K562 (cell line): Measurements from ENCODE around the gene TDRD9. TPM values are rescaled to one million over a fixed set of nuclear protein-coding genes. Genes with fewer than 3 reads are reported as not detected.

Experiments
- ATAC-seq: fragments of 200-7000 bp; cut with Tn5 transposase; 3 replicates; pipeline ENCODE4 v1.9.1; 2020; ENCODE audit warnings: moderate library complexity
- BruUV-seq: library from RNA; stranded (reverse); fragments of 400-500 nt; replicated peaks from 2 replicates; lab custom pipeline; 2021; lab: Mats Ljungman, UMichigan
- CTCF ChIA-PET: fragments of 300-600 bp; formaldehyde crosslinking; extraction: SDS; loops from one replicate; lab custom pipeline; 2021; ENCODE audit warnings: low intra/inter-chr PET ratio; lab: Yijun Ruan, JAX
- POLR2A ChIA-PET: fragments of 300-600, 350-650 bp; sonication (Branson Sonifier 250); formaldehyde crosslinking; extraction: SDS; loops from one replicate; lab custom pipeline; 2021; ENCODE audit warnings: antibody characterized with exemption, inconsistent platforms; lab: Yijun Ruan, JAX
- DNase-seq, 4 experiments: peaks; one replicate each; pipeline versions ENCODE4 v3.0.0 to v3.0.0-alpha.2; 2011 to 2018; ENCODE audit warnings: low spot score in 3 of 4, mixed read lengths in 3 of 4; ENCODE audit errors: extremely low read depth in 1 of 4
- FAIRE-seq: peaks from 2 replicates; lab custom pipeline; 2011; peaks lifted over from hg19 to GRCh38; lab: Jason Lieb, UNC
- H2AFZ ChIP-seq: 2 replicates; pipeline ENCODE4 v1.6.0; 2011; ENCODE audit warnings: low read depth, low read length, control low read depth, inconsistent platforms
- H3K27ac ChIP-seq: fragments of 200-600 bp; 3 replicates; pipeline ENCODE4 v1.8.0; 2011; ENCODE audit warnings: low read depth, mild to moderate bottlenecking, control low read depth, inconsistent platforms, low read length, moderate library complexity, mixed read lengths; ENCODE audit errors: extremely low read depth
- H3K27me3 ChIP-seq, 2 experiments: fragments of 300-600 bp in 1 of 2; 2 replicates in 1 of 2; 3 replicates in 1 of 2; pipeline versions ENCODE4 v1.6.0 to v1.8.0; 2011; ENCODE audit warnings: inconsistent platforms in 2 of 2, low read length in 2 of 2, mild to moderate bottlenecking in 1 of 2, mixed read lengths in 1 of 2, moderate library complexity in 1 of 2; ENCODE audit not compliant: control insufficient read depth in 2 of 2, insufficient read depth in 2 of 2
- H3K36me3 ChIP-seq: fragments of 300-600 bp; 3 replicates; pipeline ENCODE4 v1.8.0; 2011; ENCODE audit warnings: mild to moderate bottlenecking, low read length, inconsistent platforms; ENCODE audit not compliant: control insufficient read depth, insufficient read depth
- H3K4me1 ChIP-seq, 2 experiments: fragments of 200-600 bp in 1 of 2; replicated peaks in 1 of 2; 2 replicates in 1 of 2; 3 replicates in 1 of 2; pipeline versions ENCODE4 v1.5.1 to v1.8.0; 2011; ENCODE audit warnings: inconsistent platforms in 2 of 2, low read length in 2 of 2, mild to moderate bottlenecking in 1 of 2, mixed read lengths in 1 of 2, moderate library complexity in 1 of 2; ENCODE audit not compliant: control insufficient read depth in 2 of 2, insufficient read depth in 2 of 2
- H3K4me2 ChIP-seq: 2 replicates; pipeline ENCODE4 v1.6.1; 2011; ENCODE audit warnings: low read length, control low read depth, inconsistent platforms, mixed read lengths; ENCODE audit not compliant: insufficient read depth
- H3K4me3 ChIP-seq: fragments of 200-600 bp; sonication (generic), shearing (Covaris generic); 2 replicates; pipeline ENCODE4 v1.5.1; 2016; ENCODE audit warnings: control low read depth, inconsistent platforms
- H3K79me2 ChIP-seq: fragments of 200-600 bp; 3 replicates; pipeline ENCODE4 v1.8.0; 2011; ENCODE audit warnings: low read length, inconsistent platforms; ENCODE audit not compliant: control insufficient read depth, insufficient read depth
- H3K9ac ChIP-seq, 2 experiments: 2 replicates each; pipeline versions ENCODE4 v1.6.0 to v1.6.1; 2011; ENCODE audit warnings: low read depth in 2 of 2, low read length in 2 of 2, control low read depth in 1 of 2, inconsistent platforms in 1 of 2, mild to moderate bottlenecking in 1 of 2, mixed read lengths in 1 of 2; ENCODE audit not compliant: insufficient read depth in 1 of 2
- H3K9me1 ChIP-seq: one replicate; pipeline ENCODE4 v1.6.0; 2011; ENCODE audit warnings: inconsistent platforms, mild to moderate bottlenecking, low read length, moderate library complexity; ENCODE audit not compliant: control insufficient read depth, insufficient read depth
- H3K9me3 ChIP-seq: replicated peaks from 2 replicates; pipeline ENCODE4 v1.5.1; 2011; ENCODE audit warnings: low read depth, low read length, inconsistent platforms; ENCODE audit not compliant: control insufficient read depth, insufficient read depth
- H4K20me1 ChIP-seq: replicated peaks from 2 replicates; pipeline ENCODE4 v1.6.1; 2011; ENCODE audit warnings: low read length, inconsistent platforms, mixed read lengths; ENCODE audit not compliant: control insufficient read depth, insufficient read depth
- E2F4 ChIP-seq: sonication (generic); formaldehyde crosslinking; IDR thresholded peaks from 2 replicates; pipeline ENCODE4 v1.8.0; 2022; ENCODE audit warnings: mild to moderate bottlenecking, low read depth, missing genetic modification reagents
- HDAC6 ChIP-seq: IDR thresholded peaks from 2 replicates; pipeline ENCODE4 v1.6.1; 2012; ENCODE audit warnings: low read depth, mild to moderate bottlenecking, control low read depth, inconsistent platforms, low read length, moderate library complexity
- PKNOX1 ChIP-seq: fragments of 450-650 bp; IDR thresholded peaks from 2 replicates; pipeline ENCODE4 v1.6.1; 2016
- RAD51 ChIP-seq: fragments of 450-650 bp; IDR thresholded peaks from 2 replicates; pipeline ENCODE4 v1.7.1; 2016; ENCODE audit warnings: low read depth, mild to moderate bottlenecking, borderline replicate concordance
- REST ChIP-seq, 2 experiments: fragments of 450-650 bp; formaldehyde crosslinking in 1 of 2; IDR thresholded peaks; 2 replicates each; pipeline versions ENCODE4 v1.4.0 to v1.6.1; 2014 to 2020; ENCODE audit warnings: mild to moderate bottlenecking in 2 of 2, borderline replicate concordance in 1 of 2, low read depth in 1 of 2
- SIN3A ChIP-seq, 2 experiments: fragments of 150-350 bp in 1 of 2; IDR thresholded peaks; 2 replicates each; pipeline ENCODE4 v1.6.1; 2011 to 2016; ENCODE audit warnings: borderline replicate concordance in 2 of 2, low read depth in 2 of 2, low read length in 2 of 2, mild to moderate bottlenecking in 2 of 2, moderate library complexity in 2 of 2; ENCODE audit not compliant: control insufficient read depth in 1 of 2
- TCFL5 ChIP-seq: fragments of 250-450 bp; sonication (Bioruptor Pico); conservative IDR thresholded peaks from 2 replicates; pipeline ENCODE4 v1.6.1; 2021; ENCODE audit warnings: mild to moderate bottlenecking, moderate library complexity, matching md5 sums
- ZNF263 ChIP-seq: sonication (generic); formaldehyde crosslinking; IDR thresholded peaks from 2 replicates; pipeline ENCODE4 v1.8.0; 2022; ENCODE audit warnings: mild to moderate bottlenecking, missing genetic modification reagents, borderline replicate concordance
- WGBS: fragments of 100-300 bp; shearing (Covaris generic); methylation state at CpG from one replicate; pipeline ENCODE4 v1.1.6; 2016; ENCODE audit warnings: low coverage, mixed read lengths; ENCODE audit not compliant: insufficient coverage; ENCODE audit errors: missing lambda C conversion rate; 5-methylcytosine and 5-hydroxymethylcytosine counted together
- in situ Hi-C: fragments of 300-500 bp; cut with MboI; formaldehyde crosslinking; loops from 4 replicates; pipeline ENCODE4 v1.15.0; 2018; ENCODE audit warnings: inconsistent platforms, mixed read lengths
- intact Hi-C: fragments of 100-400 bp; cut with micrococcal nuclease; formaldehyde crosslinking; loops from 2 replicates; pipeline ENCODE4 v1.14.2; 2022
- polyA plus RNA-seq, 8 experiments: library from polyadenylated mRNA; depleted of rRNA in 4 of 8; stranded (reverse) in 5 of 8; unstranded in 3 of 8; fragments of >200 nt; fragmentation: Nextera tagmentation in 2 of 8; fragmentation: Illumina TruSeq in 1 of 8; extraction: Ambion mirVana in 2 of 8; extraction: Trizol in 1 of 8; gene quantifications; 2 replicates each; pipeline versions ENCODE4 v1.2.1 to v1.2.3, GENCODE V29; 2011 to 2014; ENCODE audit warnings: inconsistent platforms in 1 of 8, missing spikeins in 1 of 8
- total RNA-seq, 7 experiments: library from RNA; depleted of rRNA in 6 of 7; stranded (reverse); fragments of >200 nt in 6 of 7; fragmentation: Illumina TruSeq in 2 of 7; extraction: Trizol in 2 of 7; gene quantifications; 2 replicates each; pipeline versions ENCODE4 v1.2.1 to v1.2.3, GENCODE V29; 2011 to 2021; ENCODE audit warnings: low replicate concordance in 1 of 7

The TDRD9 gene
- total and polyA plus RNA-seq, 9 of the 15 experiments (the other 6 are each of a cell fraction or from before 2014, with no cell fraction given) = 0.04 to 0.14 (median 0.04) TPM; not detected in 5

- no peak for TF ChIP-seq E2F4
- no peak for TF ChIP-seq HDAC6
Observed at GRCh38 chr14:103886304-103887169, 41.7 kb upstream of the TDRD9 start (continued).

GRCh38 chr14:103887170-103887501 lies 41.1 kb upstream of the TDRD9 start:
- ATAC-seq (no peak), FAIRE-seq (no peak), DNase-seq (no peak)
- Histone ChIP-seq H3K4me2 (no peak overlapping the region), H3K36me3 (no peaks in the 10 kb centered on the region), H3K27ac (no peak overlapping the region), H3K9ac (no peak overlapping the region), H3K4me3 (no peak overlapping the region), H3K27me3 (peaks cover 0 to 24% of the 10 kb centered on the region in 2 experiments; a peak in 2 of 5 replicates), H2AFZ (no peak overlapping the region), H4K20me1 (no peaks in the 10 kb centered on the region; the same call in 1 of the 2 replicates), H3K9me1 (no peaks in the 10 kb centered on the region), H3K9me3 (no peaks in the 10 kb centered on the region), H3K79me2 (no peaks in the 10 kb centered on the region), H3K4me1 (peaks cover 4 to 43% of the 10 kb centered on the region in 2 experiments; a peak in 4 of 5 replicates)
- POLR2A ChIA-PET = no interaction called here
- in situ Hi-C loops (no loop called here), intact Hi-C loops (no loop called here)
- CTCF ChIA-PET = no interaction called here
- no CpG with 5 or more reads among the region's 6 CpGs for WGBS
- BruUV-seq = no TSS peak
- TF ChIP-seq SIN3A (IDR thresholded peaks at IDR 0.05; ENCODE audit: borderline replicate concordance in 2 of 2, control insufficient read depth in 1 of 2, low read depth in 2 of 2, low read length in 2 of 2) = no peak
- no peak for TF ChIP-seq RAD51
- TF ChIP-seq REST (IDR thresholded peaks at IDR 0.05; ENCODE audit: borderline replicate concordance) = no peak
- no peak for TF ChIP-seq REST (CRISPR knock-in tag; IDR thresholded peaks at IDR 0.05; ENCODE audit: low read depth)
- TF ChIP-seq TCFL5 (CRISPR knock-in tag) = no peak
- no peak for TF ChIP-seq ZNF263 (CRISPR knock-in tag)
- no peak for TF ChIP-seq PKNOX1
